ENCODE data around the gene BMPR1A.

Gene BMPR1A

GRCh38 chr10:86756511-86757112 lies at the start of gene BMPR1A:
Gene BMPR1A (plus strand): TSS chr10:86756619. CDS start chr10:86876019, 119,400 bp downstream.
- ChIA-PET CTCF (interaction anchor here (1.4 to 1.7 kb wide), 4 partner anchors 10 to 143 kb away, joined by 3 to 11 read pairs (median 6); no protein-coding TSS in a partner anchor), POLR2A (interaction anchor here (0.7 to 1.5 kb wide), 3 partner anchors 14 to 142 kb away, joined by 3 to 4 read pairs (median 4); no protein-coding TSS in a partner anchor)
- H3K4me3 ChIP-seq (ENCODE audit: low read depth, low read length), result peak within 1 kb of the TSS; percentile 81
- TF ChIP-seq CTCF (IDR thresholded peaks at IDR 0.05; ENCODE audit: insufficient read depth, low read length, missing control alignments), result no peak
- DNase-seq (ENCODE audit: low read depth, low spot score), result no peak

- POLR2A ChIA-PET, result no interaction called here
These were observed 49.4 kb upstream of the BMPR1A start for GRCh38 chr10:86706977-86707376.

GRCh38 chr10:86707505-86707904 lies 48.9 kb upstream of the BMPR1A start:
- no peak for DNase-seq (ENCODE audit: low read depth, low spot score)
- CTCF ChIA-PET, result interaction anchor here (0.6 to 8.1 kb wide), 5 partner anchors 10 to 231 kb away, joined by 3 to 68 read pairs (median 10); no protein-coding TSS in a partner anchor
- H3K4me3 ChIP-seq (ENCODE audit: low read depth, low read length), result no peak overlapping the region
- POLR2A ChIA-PET, result no interaction called here
- TF ChIP-seq CTCF (IDR thresholded peaks at IDR 0.05; ENCODE audit: insufficient read depth, low read length, missing control alignments), result no peak

More at GRCh38 chr10:86706977-86707376, 49.4 kb upstream of the BMPR1A start:
- no peak for TF ChIP-seq CTCF (IDR thresholded peaks at IDR 0.05; ENCODE audit: insufficient read depth, low read length, missing control alignments)
- H3K4me3 ChIP-seq (ENCODE audit: low read depth, low read length), result no peak overlapping the region
- DNase-seq (ENCODE audit: low read depth, low spot score), result no peak
- CTCF ChIA-PET, result interaction anchor here (0.6 to 8.1 kb wide), 3 partner anchors 10 to 194 kb away, joined by 3 to 68 read pairs (median 8); no protein-coding TSS in a partner anchor

- H3K4me3 ChIP-seq (ENCODE audit: low read depth, low read length), result no peak overlapping the region
- TF ChIP-seq CTCF (IDR thresholded peaks at IDR 0.05; ENCODE audit: insufficient read depth, low read length, missing control alignments), result no peak
- POLR2A ChIA-PET, result no interaction called here
- DNase-seq (ENCODE audit: low read depth, low spot score), result no peak
- CTCF ChIA-PET, result interaction anchor here (0.9 to 8.1 kb wide), 7 partner anchors 14 to 235 kb away, joined by 3 to 68 read pairs (median 5); no protein-coding TSS in a partner anchor
These were observed 48.2 kb upstream of the BMPR1A start for GRCh38 chr10:86708068-86708782.

GRCh38 chr10:86708783-86709380 lies 47.5 kb upstream of the BMPR1A start:
- no peak for DNase-seq (ENCODE audit: low read depth, low spot score)
- POLR2A ChIA-PET, result no interaction called here
- no peak overlapping the region for H3K4me3 ChIP-seq (ENCODE audit: low read depth, low read length)
- no peak for TF ChIP-seq CTCF (IDR thresholded peaks at IDR 0.05; ENCODE audit: insufficient read depth, low read length, missing control alignments)
- CTCF ChIA-PET, result interaction anchor here (0.9 to 8.1 kb wide), 8 partner anchors 15 to 235 kb away, joined by 3 to 68 read pairs (median 5); no protein-coding TSS in a partner anchor
